KMS-11 (cell line): ENCODE data around the gene BEST1.

Experiments used
- H2AFZ ChIP-seq: fragments of 200-600 bp; sonication (generic); 2 replicates; pipeline ENCODE4 v1.6.1; 2016; ENCODE audit warnings: antibody characterized with exemption, mixed run types, low read depth
- H3K27ac ChIP-seq: fragments of 200-600 bp; sonication (generic); 2 replicates; pipeline ENCODE4 v1.6.1; 2016; ENCODE audit warnings: mild to moderate bottlenecking, mixed run types
- H3K27me3 ChIP-seq: fragments of 200-600 bp; sonication (generic); 2 replicates; pipeline ENCODE4 v1.6.1; 2017; ENCODE audit warnings: mild to moderate bottlenecking, low read depth, mixed run types, moderate library complexity; ENCODE audit not compliant: insufficient read depth
- H3K36me3 ChIP-seq: fragments of 200-600 bp; sonication (generic); 2 replicates; pipeline ENCODE4 v1.6.1; 2017; ENCODE audit warnings: mild to moderate bottlenecking, mixed run types; ENCODE audit not compliant: insufficient read depth
- H3K4me1 ChIP-seq: fragments of 200-600 bp; sonication (generic); 2 replicates; pipeline ENCODE4 v1.6.1; 2016; ENCODE audit warnings: mild to moderate bottlenecking, low read depth, mixed run types; ENCODE audit not compliant: poor library complexity, severe bottlenecking
- H3K4me2 ChIP-seq: fragments of 200-600 bp; sonication (generic); 2 replicates; pipeline ENCODE4 v1.7.0; 2016; ENCODE audit warnings: mild to moderate bottlenecking, mixed run types
- H3K4me3 ChIP-seq: fragments of 200-600 bp; sonication (generic); IDR thresholded peaks from 2 replicates; pipeline ENCODE4 v1.6.1; 2017; ENCODE audit warnings: low read depth, low read length, mixed read lengths; ENCODE audit not compliant: insufficient read depth
- H3K79me2 ChIP-seq: fragments of 200-600 bp; sonication (generic); 2 replicates; pipeline ENCODE4 v1.6.1; 2016; ENCODE audit warnings: low read depth, mixed run types; ENCODE audit not compliant: insufficient read depth
- H3K9ac ChIP-seq: fragments of 200-600 bp; sonication (generic); 2 replicates; pipeline ENCODE4 v1.6.1; 2016; ENCODE audit warnings: mild to moderate bottlenecking, mixed run types
- H4K20me1 ChIP-seq: fragments of 200-600 bp; sonication (generic); 2 replicates; pipeline ENCODE4 v1.6.1; 2016; ENCODE audit warnings: mild to moderate bottlenecking, mixed run types; ENCODE audit not compliant: insufficient read depth
- TF ChIP-seq, protein P1 (sequence below): fragments of 200-600 bp; sonication (generic); conservative IDR thresholded peaks from 2 replicates; pipeline ENCODE4 v1.6.1; 2017; ENCODE audit warnings: low read depth, mild to moderate bottlenecking, antibody characterized with exemption, low read length, moderate library complexity, mixed read lengths

The BEST1 gene

GRCh38 chr11:61972672-61973475, 22.7 kb downstream of the BEST1 start:
- Histone ChIP-seq H3K27me3 (no peaks in the 10 kb centered on the region), H3K9ac (peak overlapping the region; percentile 11; the same call in 1 of the 2 replicates), H3K27ac (peak overlapping the region; percentile 53; the same call in 1 of the 2 replicates), H3K36me3 (no peaks in the 10 kb centered on the region), H3K4me1 (peaks cover 47% of the 10 kb centered on the region), H3K4me2 (peak overlapping the region; percentile 41), H4K20me1 (no peaks in the 10 kb centered on the region), H3K79me2 (0 out of 2 replicates have a peak, but pooled peaks cover 3% of the 10 kb centered on the region), H2AFZ (peak overlapping the region; percentile 20; the same call in 1 of the 2 replicates), H3K4me3 (no peak overlapping the region)
- TF ChIP-seq, protein P1, sequence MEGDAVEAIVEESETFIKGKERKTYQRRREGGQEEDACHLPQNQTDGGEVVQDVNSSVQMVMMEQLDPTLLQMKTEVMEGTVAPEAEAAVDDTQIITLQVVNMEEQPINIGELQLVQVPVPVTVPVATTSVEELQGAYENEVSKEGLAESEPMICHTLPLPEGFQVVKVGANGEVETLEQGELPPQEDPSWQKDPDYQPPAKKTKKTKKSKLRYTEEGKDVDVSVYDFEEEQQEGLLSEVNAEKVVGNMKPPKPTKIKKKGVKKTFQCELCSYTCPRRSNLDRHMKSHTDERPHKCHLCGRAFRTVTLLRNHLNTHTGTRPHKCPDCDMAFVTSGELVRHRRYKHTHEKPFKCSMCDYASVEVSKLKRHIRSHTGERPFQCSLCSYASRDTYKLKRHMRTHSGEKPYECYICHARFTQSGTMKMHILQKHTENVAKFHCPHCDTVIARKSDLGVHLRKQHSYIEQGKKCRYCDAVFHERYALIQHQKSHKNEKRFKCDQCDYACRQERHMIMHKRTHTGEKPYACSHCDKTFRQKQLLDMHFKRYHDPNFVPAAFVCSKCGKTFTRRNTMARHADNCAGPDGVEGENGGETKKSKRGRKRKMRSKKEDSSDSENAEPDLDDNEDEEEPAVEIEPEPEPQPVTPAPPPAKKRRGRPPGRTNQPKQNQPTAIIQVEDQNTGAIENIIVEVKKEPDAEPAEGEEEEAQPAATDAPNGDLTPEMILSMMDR = no peak

- Histone ChIP-seq H4K20me1 (no peaks in the 10 kb centered on the region), H3K4me1 (peaks cover 42% of the 10 kb centered on the region), H3K27me3 (no peaks in the 10 kb centered on the region), H3K79me2 (no peaks in the 10 kb centered on the region), H3K36me3 (no peaks in the 10 kb centered on the region), H3K4me2 (0 out of 2 replicates have a peak overlapping the region, but pooled peaks have one; percentile 41), H3K27ac (peak overlapping the region; percentile 53; the same call in 1 of the 2 replicates), H3K9ac (no peak overlapping the region; the same call in 1 of the 2 replicates), H3K4me3 (no peak overlapping the region), H2AFZ (no peak overlapping the region)
- TF ChIP-seq, protein P1 = no peak
These were observed 23.5 kb downstream of the BEST1 start for GRCh38 chr11:61973476-61974162.

- Histone ChIP-seq H3K4me1 (peaks cover 34% of the 10 kb centered on the region), H3K27me3 (no peaks in the 10 kb centered on the region), H3K36me3 (no peaks in the 10 kb centered on the region), H4K20me1 (no peaks in the 10 kb centered on the region), H3K4me2 (no peak overlapping the region), H3K79me2 (no peaks in the 10 kb centered on the region), H3K4me3 (no peak overlapping the region), H3K9ac (no peak overlapping the region), H2AFZ (no peak overlapping the region), H3K27ac (no peak overlapping the region)
- TF ChIP-seq, protein P1 = no peak
These were observed 24.8 kb downstream of the BEST1 start for GRCh38 chr11:61974766-61975631.
